GM12878 (cell line): Measurements from ENCODE around the gene ANOS1. TPM values are rescaled to one million over a fixed set of nuclear protein-coding genes. Genes with fewer than 3 reads are reported as not detected.

Source experiments
- ATAC-seq: fragments of 200-7000 bp; cut with Tn5 transposase; 3 replicates; pipeline ENCODE4 v1.9.1; 2020; ENCODE audit warnings: mild to moderate bottlenecking, moderate library complexity
- BruUV-seq: library from RNA; stranded (reverse); fragments of 400-500 nt; replicated peaks from 2 replicates; lab custom pipeline; 2021; lab: Mats Ljungman, UMichigan
- CTCF ChIA-PET: fragments of 300-600 bp; sonication (Branson Sonifier 250); formaldehyde crosslinking; extraction: SDS; loops from one replicate; lab custom pipeline; 2021; ENCODE audit warnings: inconsistent platforms; lab: Yijun Ruan, JAX
- POLR2A ChIA-PET: fragments of 350-600 bp; formaldehyde crosslinking; extraction: SDS; loops from one replicate; lab custom pipeline; 2021; ENCODE audit warnings: inconsistent platforms; lab: Charles Lee
- RAD21 ChIA-PET: fragments of 300-600 bp; sonication (Branson Sonifier 250); formaldehyde crosslinking; loops from one replicate; lab custom pipeline; 2023; ENCODE audit warnings: antibody characterized with exemption; ENCODE audit not compliant: unreplicated experiment; lab: Charles Lee
- SMC1A ChIA-PET: fragments of 300-600 bp; sonication (Branson Sonifier 250); formaldehyde crosslinking; loops from one replicate; lab custom pipeline; 2023; ENCODE audit not compliant: unreplicated experiment, uncharacterized antibody; lab: Charles Lee
- DNase-seq: peaks from one replicate; pipeline ENCODE4 v3.0.0-alpha.2; 2011; ENCODE audit warnings: low read depth, low spot score
- FAIRE-seq: peaks from 3 replicates; lab custom pipeline; 2011; peaks lifted over from hg19 to GRCh38; lab: Jason Lieb, UNC
- H2AFZ ChIP-seq: 2 replicates; pipeline ENCODE4 v1.6.0; 2011; ENCODE audit warnings: low read depth, low read length, control low read depth; ENCODE audit not compliant: control insufficient read depth
- H3K27ac ChIP-seq: 2 replicates; pipeline ENCODE4 v1.5.1; 2011; ENCODE audit warnings: control low read depth; ENCODE audit not compliant: control insufficient read depth, insufficient read depth
- H3K27me3 ChIP-seq, 2 experiments: replicated peaks in 1 of 2; 2 replicates each; pipeline versions ENCODE4 v1.6.0 to v1.6.1; 2011; ENCODE audit warnings: low read length in 1 of 2; ENCODE audit not compliant: control insufficient read depth in 2 of 2, insufficient read depth in 2 of 2
- H3K36me3 ChIP-seq, 2 experiments: 2 replicates each; pipeline ENCODE4 v1.5.1; 2011; ENCODE audit warnings: low read length in 1 of 2; ENCODE audit not compliant: control insufficient read depth in 2 of 2, insufficient read depth in 2 of 2
- H3K4me1 ChIP-seq: 2 replicates; pipeline ENCODE4 v1.6.1; 2011; ENCODE audit warnings: mild to moderate bottlenecking, low read length, moderate library complexity, mixed read lengths; ENCODE audit not compliant: control insufficient read depth, insufficient read depth
- H3K4me2 ChIP-seq: 2 replicates; pipeline ENCODE4 v1.6.0; 2011; ENCODE audit warnings: control low read depth; ENCODE audit not compliant: control insufficient read depth, insufficient read depth
- H3K4me3 ChIP-seq: fragments of 200-600 bp; sonication (generic); 2 replicates; pipeline ENCODE4 v1.5.1; 2016
- H3K79me2 ChIP-seq: 2 replicates; pipeline ENCODE4 v1.6.0; 2011; ENCODE audit warnings: low read length; ENCODE audit not compliant: control insufficient read depth, insufficient read depth
- H3K9ac ChIP-seq: 2 replicates; pipeline ENCODE4 v1.8.0; 2011; ENCODE audit warnings: low read length, control low read depth, mixed read lengths; ENCODE audit not compliant: control insufficient read depth, insufficient read depth
- H3K9me3 ChIP-seq: replicated peaks from 3 replicates; pipeline ENCODE4 v1.5.1; 2011; ENCODE audit warnings: mild to moderate bottlenecking, low read length; ENCODE audit not compliant: control insufficient read depth, insufficient read depth
- H4K20me1 ChIP-seq: 2 replicates; pipeline ENCODE4 v1.6.0; 2011; ENCODE audit not compliant: control insufficient read depth, insufficient read depth
- BCLAF1 ChIP-seq: fragments of 450-650 bp; IDR thresholded peaks from 2 replicates; pipeline ENCODE4 v1.6.1; 2017; ENCODE audit warnings: antibody characterized with exemption, mild to moderate bottlenecking, moderate library complexity
- BMI1 ChIP-seq: fragments of 450-650 bp; IDR thresholded peaks from 2 replicates; pipeline ENCODE4 v1.6.1; 2016; ENCODE audit warnings: mild to moderate bottlenecking, moderate library complexity, borderline replicate concordance
- CBFB ChIP-seq: IDR thresholded peaks from 2 replicates; pipeline ENCODE4 v1.6.1; 2016; ENCODE audit warnings: antibody characterized with exemption, low read depth
- CEBPZ ChIP-seq: fragments of 150-350 bp; IDR thresholded peaks from 2 replicates; pipeline ENCODE4 v1.6.1; 2016; ENCODE audit warnings: low read depth, low read length
- E2F4 ChIP-seq: IDR thresholded peaks from 2 replicates; pipeline ENCODE4 v1.6.1; 2012; ENCODE audit warnings: low read depth, low read length, improper control_type of control experiment
- EP300 ChIP-seq, 2 experiments: fragments of 150-350 bp in 1 of 2; IDR thresholded peaks; 2 replicates each; pipeline ENCODE4 v1.6.1; 2011 to 2012; ENCODE audit warnings: low read depth in 2 of 2, low read length in 2 of 2, borderline replicate concordance in 1 of 2, improper control_type of control experiment in 1 of 2, inconsistent platforms in 1 of 2; ENCODE audit not compliant: control insufficient read depth in 1 of 2
- GATAD2B ChIP-seq: fragments of 450-650 bp; conservative IDR thresholded peaks from 2 replicates; pipeline ENCODE4 v1.6.1; 2017; ENCODE audit warnings: low read depth, mild to moderate bottlenecking, moderate library complexity
- HDAC2 ChIP-seq: fragments of 200-600 bp; sonication (generic); IDR thresholded peaks from 2 replicates; pipeline ENCODE4 v1.6.1; 2017
- IRF4 ChIP-seq: IDR thresholded peaks from 2 replicates; pipeline ENCODE4 v1.6.1; 2011; ENCODE audit warnings: low read depth, low read length
- MLLT1 ChIP-seq: fragments of 450-650 bp; IDR thresholded peaks from 2 replicates; pipeline ENCODE4 v1.6.1; 2016; ENCODE audit warnings: mild to moderate bottlenecking
- NFIC ChIP-seq: IDR thresholded peaks from 2 replicates; pipeline ENCODE4 v1.6.1; 2012; ENCODE audit warnings: low read depth, mild to moderate bottlenecking, inconsistent platforms, low read length, moderate library complexity
- ZBTB4 ChIP-seq: fragments of 450-650 bp; formaldehyde crosslinking; IDR thresholded peaks from 2 replicates; pipeline ENCODE4 v1.4.0; 2022; ENCODE audit warnings: mild to moderate bottlenecking, moderate library complexity
- WGBS: methylation state at CpG from one replicate; pipeline ENCODE4 v1.1.6; 2016; ENCODE audit warnings: low lambda C conversion rate; ENCODE audit not compliant: insufficient replicate concordance, insufficient coverage; ENCODE audit errors: missing lambda C conversion rate; 5-methylcytosine and 5-hydroxymethylcytosine counted together
- in situ Hi-C: fragments of 300-500 bp; cut with MboI; formaldehyde crosslinking; loops from 9 replicates; pipeline ENCODE4 v1.14.3; 2018; ENCODE audit warnings: mixed read lengths
- intact Hi-C: fragments of 100-400 bp; cut with micrococcal nuclease; formaldehyde crosslinking; loops from one replicate; pipeline ENCODE4 v1.14.2; 2022; ENCODE audit not compliant: unreplicated experiment
- polyA plus RNA-seq, 11 experiments: library from polyadenylated mRNA; depleted of rRNA in 4 of 11; unstranded in 6 of 11; stranded (reverse) in 5 of 11; fragments of >200 nt; fragmentation: Nextera tagmentation in 4 of 11; fragmentation: Illumina TruSeq in 1 of 11; extraction: Ambion mirVana in 4 of 11; extraction: Trizol in 1 of 11; gene quantifications; 1 replicate in 1 of 11; 2 replicates in 10 of 11; pipeline versions ENCODE4 v1.2.1 to v1.2.3, GENCODE V29; 2011 to 2016; ENCODE audit warnings: inconsistent platforms in 2 of 11, missing spikeins in 2 of 11, low read depth in 1 of 11
- total RNA-seq, 4 experiments: library from RNA; depleted of rRNA in 3 of 4; stranded (reverse); fragments of >200 nt in 3 of 4; fragmentation: Illumina TruSeq in 1 of 4; extraction: Trizol in 1 of 4; gene quantifications; 2 replicates each; pipeline versions ENCODE4 v1.2.1 to v1.2.3, GENCODE V29; 2013 to 2021

ANOS1 gene
- total and polyA plus RNA-seq, 10 of the 15 experiments (the other 5 are each of a cell fraction or from before 2014, with no cell fraction given): under 0.01 to 4.0 (median 0.03) TPM; not detected in 3

- whole genome bisulfite sequencing: 37% methylated on average over 7 of the region's 8 CpGs
Observed at GRCh38 chrX:8565729-8566128, 166.2 kb downstream of the ANOS1 start.

More at GRCh38 chrX:8565729-8566128, 166.2 kb downstream of the ANOS1 start:
- ChIA-PET POLR2A (no interaction called here), RAD21 (no interaction called here), CTCF (no interaction called here), SMC1A (no interaction called here)
- H3K27me3 ChIP-seq: no peaks in the 10 kb centered on the region
- H3K9me3 ChIP-seq: no peaks in the 10 kb centered on the region
- no peaks in the 10 kb centered on the region for H3K36me3 ChIP-seq
- H3K4me2 ChIP-seq: no peak overlapping the region
- no TSS peak for BruUV-seq
- no peak overlapping the region for H3K4me3 ChIP-seq
- FAIRE-seq: no peak
- H3K9ac ChIP-seq: no peak overlapping the region
- no peak overlapping the region for H2AFZ ChIP-seq
- in situ Hi-C loops: no loop called here
- ATAC-seq: no peak
- no peaks in the 10 kb centered on the region for H4K20me1 ChIP-seq
- H3K4me1 ChIP-seq: no peaks in the 10 kb centered on the region
- intact Hi-C loops: no loop called here
- TF ChIP-seq EP300 (IDR thresholded peaks at IDR 0.05; ENCODE audit: borderline replicate concordance in 1 of 2, control insufficient read depth in 1 of 2, low read depth in 2 of 2, low read length in 2 of 2): no peak
- TF ChIP-seq GATAD2B: no peak
- TF ChIP-seq IRF4: no peak
- no peak for TF ChIP-seq BMI1
- no peak for TF ChIP-seq BCLAF1
- TF ChIP-seq NFIC: no peak
- no peak for TF ChIP-seq CEBPZ
- no peak for TF ChIP-seq E2F4
- TF ChIP-seq ZBTB4 (CRISPR knock-in tag): no peak
- TF ChIP-seq MLLT1: no peak
- no peak for TF ChIP-seq CBFB
- TF ChIP-seq HDAC2: no peak
- no peaks in the 10 kb centered on the region for H3K79me2 ChIP-seq
- no peak overlapping the region for H3K27ac ChIP-seq
- no peak for DNase-seq
